D341Med (cell line): ENCODE measurements around the gene ARHGAP33.
A peak's percentile ranks its signal among the peaks of the same experiment; 100 is the strongest.

Experiments used
- DNase-seq: peaks from one replicate; pipeline ENCODE4 v3.0.0; 2012; ENCODE audit warnings: low spot score

The ARHGAP33 gene

DNA sequence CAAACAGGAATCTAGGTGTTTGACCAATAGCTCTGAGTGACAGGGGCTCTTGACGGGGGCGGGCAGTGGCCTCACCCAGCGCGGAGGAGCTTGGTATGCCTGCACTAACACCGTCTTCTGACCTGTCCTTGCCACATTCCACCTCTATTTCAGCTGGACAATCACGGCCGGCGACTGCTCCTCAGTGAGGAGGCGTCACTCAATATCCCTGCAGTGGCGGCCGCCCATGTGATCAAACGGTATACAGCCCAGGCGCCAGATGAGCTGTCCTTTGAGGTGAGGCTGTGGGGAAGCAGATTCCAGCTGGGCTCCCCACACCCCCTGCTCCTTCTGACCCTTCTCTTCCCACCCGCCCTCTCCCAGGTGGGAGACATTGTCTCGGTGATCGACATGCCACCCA lies 4.7 kb downstream of the ARHGAP33 start:
- DNase-seq, result no peak

DNA sequence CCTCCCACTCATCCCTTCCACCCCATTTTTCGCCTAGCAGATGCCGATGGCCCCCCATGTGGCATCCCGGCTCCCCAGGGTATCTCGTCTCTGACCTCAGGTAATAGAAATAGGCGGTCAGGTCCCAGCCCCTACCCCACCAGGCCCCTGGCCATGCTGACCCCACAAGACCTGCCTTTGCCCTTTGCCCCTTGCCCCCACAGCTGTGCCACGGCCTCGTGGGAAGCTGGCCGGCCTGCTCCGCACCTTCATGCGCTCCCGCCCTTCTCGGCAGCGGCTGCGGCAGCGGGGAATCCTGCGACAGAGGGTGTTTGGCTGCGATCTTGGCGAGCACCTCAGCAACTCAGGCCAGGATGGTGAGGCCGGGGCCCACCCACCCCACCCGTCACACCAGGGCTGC lies 5.4 kb downstream of the ARHGAP33 start:
- DNase-seq, result no peak

DNA sequence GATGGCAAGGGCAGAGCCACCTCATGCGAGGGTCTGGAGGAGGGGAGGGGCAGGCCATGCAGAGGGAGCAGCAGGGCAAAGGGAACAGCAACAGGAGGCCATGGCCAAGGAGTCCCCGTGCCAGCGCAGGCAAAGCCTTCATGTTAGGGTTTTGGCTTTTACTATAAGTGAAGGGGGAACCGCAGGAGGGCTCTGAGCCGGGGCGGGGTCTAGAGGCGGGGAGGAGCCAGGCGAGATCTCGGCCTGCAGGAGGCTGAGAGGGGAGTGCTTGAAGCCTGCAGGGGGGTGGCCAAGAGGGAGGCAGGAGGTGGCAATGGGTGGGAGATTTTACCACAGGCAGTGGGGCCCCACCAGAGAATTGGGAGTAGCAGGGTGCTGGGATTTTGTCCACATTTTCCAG lies 6.3 kb downstream of the ARHGAP33 start:
- no peak for DNase-seq

DNA sequence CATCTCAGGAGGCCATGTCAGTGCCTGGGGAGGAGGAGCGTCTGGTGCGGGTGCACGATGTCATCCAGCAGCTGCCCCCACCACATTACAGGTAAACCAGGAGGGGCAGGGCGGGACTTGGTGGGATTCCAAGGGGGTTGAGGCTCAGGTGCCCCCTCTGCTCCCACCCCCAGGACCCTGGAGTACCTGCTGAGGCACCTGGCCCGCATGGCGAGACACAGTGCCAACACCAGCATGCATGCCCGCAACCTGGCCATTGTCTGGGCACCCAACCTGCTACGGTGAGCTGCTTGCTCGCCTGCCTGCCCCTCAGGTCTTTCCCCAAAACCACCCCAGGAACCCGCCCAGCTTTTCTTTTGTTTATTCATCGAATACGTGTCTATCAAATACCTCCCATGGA lies 7.2 kb downstream of the ARHGAP33 start:
- DNase-seq, result no peak

DNA sequence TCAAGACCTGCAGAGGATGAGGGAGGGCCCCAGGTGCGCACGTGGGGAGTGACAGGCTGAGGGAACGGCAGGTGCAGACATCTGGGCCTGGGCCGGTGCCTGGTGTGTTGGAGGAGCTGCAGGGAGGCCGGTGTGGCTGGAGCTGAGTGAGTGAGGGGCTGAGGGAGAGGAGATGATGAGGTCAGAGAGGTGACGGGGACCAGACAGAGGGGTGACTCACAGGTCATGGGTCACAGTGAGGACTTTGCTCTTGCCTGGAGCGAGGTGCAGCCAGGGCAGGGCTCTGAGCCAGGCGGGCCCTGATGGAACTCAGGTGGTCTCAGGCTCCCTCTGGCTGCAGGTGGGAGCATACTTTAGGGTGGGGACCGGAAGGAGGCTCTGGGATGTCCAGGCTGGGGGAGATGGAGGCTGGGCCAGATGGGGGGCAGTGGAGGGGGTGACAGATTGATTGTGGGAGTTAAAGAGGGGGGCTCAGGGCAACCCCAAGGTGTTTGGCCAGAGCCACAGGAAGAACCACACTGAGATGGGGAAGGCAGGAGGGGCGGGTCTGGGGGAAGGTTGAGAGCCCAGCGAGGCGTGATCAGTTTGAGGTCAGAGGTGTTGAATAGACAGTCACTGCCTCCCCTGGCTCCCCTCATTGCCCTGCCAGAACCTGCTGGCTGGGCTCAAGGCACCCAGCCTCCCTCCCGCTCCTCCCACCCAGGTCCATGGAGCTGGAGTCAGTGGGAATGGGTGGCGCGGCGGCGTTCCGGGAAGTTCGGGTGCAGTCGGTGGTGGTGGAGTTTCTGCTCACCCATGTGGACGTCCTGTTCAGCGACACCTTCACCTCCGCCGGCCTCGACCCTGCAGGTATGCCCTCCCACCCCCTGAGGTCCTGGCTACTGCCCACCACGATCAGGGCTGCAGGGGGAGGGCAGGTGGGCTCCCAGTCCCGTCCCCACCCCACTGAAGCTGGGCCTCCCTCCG lies 8.4 kb downstream of the ARHGAP33 start:
- no peak for DNase-seq

DNA sequence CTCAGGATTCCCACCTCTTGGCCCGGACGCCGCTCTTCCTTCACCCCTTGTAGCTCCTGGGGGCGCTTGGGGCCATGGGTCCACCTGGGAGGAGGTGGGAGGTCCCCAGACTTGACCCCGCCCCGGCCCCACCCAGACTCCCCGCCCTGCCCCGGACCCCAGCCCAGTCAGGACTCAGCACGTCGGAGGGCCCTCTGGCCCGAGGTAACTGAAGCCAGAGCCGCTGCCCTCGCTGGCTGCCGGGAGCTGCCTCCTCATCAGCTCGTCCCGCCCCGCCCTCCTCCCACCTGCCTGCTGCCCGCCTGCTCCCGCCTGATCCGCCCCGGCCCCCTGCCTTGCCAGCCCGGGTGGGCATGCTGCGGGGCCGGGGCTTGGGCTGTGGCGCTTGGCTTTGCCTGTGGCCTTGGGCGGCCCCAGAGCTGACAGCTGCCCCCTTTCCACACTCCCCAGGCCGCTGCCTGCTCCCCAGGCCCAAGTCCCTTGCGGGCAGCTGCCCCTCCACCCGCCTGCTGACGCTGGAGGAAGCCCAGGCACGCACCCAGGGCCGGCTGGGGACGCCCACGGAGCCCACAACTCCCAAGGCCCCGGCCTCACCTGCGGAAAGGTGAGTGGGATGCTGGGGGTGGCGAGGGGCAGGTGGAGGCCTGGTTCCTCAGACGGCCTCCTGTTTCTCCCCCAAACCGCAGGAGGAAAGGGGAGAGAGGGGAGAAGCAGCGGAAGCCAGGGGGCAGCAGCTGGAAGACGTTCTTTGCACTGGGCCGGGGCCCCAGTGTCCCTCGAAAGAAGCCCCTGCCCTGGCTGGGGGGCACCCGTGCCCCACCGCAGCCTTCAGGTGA lies 9.4 kb downstream of the ARHGAP33 start:
- DNase-seq, result no peak

DNA sequence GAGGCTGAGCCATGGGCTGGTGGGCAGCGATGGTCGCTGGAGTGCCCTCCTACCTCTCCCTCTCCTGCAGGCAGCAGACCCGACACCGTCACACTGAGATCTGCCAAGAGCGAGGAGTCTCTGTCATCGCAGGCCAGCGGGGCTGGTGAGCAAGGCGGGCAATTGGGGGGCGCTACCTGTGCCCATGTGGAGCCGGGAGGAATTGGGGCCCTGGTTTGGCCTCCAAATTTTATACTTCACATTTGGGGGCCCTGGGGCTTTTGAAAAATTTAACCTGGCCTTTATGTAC lies 9.9 kb downstream of the ARHGAP33 start:
- DNase-seq, result no peak

DNA sequence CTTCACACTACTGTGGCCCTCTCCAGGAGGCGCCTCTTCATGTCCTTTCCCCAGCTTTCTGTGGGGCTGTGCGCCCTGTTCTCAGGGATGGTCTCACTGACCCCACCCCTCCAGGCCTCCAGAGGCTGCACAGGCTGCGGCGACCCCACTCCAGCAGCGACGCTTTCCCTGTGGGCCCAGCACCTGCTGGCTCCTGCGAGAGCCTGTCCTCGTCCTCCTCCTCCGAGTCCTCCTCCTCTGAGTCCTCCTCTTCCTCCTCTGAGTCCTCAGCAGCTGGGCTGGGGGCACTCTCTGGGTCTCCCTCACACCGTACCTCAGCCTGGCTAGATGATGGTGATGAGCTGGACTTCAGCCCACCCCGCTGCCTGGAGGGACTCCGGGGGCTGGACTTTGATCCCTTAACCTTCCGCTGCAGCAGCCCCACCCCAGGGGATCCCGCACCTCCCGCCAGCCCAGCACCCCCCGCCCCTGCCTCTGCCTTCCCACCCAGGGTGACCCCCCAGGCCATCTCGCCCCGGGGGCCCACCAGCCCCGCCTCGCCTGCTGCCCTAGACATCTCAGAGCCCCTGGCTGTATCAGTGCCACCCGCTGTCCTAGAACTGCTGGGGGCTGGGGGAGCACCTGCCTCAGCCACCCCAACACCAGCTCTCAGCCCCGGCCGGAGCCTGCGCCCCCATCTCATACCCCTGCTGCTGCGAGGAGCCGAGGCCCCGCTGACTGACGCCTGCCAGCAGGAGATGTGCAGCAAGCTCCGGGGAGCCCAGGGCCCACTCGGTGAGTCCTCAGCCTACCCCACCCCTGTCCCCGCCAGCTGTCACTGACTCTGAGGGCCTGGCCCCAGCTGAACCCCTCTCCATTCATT lies 11.2 kb downstream of the ARHGAP33 start:
- no peak for DNase-seq

DNA sequence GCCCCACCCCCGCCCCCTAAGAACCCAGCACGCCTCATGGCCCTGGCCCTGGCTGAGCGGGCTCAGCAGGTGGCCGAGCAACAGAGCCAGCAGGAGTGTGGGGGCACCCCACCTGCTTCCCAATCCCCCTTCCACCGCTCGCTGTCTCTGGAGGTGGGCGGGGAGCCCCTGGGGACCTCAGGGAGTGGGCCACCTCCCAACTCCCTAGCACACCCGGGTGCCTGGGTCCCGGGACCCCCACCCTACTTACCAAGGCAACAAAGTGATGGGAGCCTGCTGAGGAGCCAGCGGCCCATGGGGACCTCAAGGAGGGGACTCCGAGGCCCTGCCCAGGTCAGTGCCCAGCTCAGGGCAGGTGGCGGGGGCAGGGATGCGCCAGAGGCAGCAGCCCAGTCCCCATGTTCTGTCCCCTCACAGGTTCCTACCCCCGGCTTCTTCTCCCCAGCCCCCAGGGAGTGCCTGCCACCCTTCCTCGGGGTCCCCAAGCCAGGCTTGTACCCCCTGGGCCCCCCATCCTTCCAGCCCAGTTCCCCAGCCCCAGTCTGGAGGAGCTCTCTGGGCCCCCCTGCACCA lies 11.9 kb downstream of the ARHGAP33 start:
- DNase-seq, result no peak

DNA sequence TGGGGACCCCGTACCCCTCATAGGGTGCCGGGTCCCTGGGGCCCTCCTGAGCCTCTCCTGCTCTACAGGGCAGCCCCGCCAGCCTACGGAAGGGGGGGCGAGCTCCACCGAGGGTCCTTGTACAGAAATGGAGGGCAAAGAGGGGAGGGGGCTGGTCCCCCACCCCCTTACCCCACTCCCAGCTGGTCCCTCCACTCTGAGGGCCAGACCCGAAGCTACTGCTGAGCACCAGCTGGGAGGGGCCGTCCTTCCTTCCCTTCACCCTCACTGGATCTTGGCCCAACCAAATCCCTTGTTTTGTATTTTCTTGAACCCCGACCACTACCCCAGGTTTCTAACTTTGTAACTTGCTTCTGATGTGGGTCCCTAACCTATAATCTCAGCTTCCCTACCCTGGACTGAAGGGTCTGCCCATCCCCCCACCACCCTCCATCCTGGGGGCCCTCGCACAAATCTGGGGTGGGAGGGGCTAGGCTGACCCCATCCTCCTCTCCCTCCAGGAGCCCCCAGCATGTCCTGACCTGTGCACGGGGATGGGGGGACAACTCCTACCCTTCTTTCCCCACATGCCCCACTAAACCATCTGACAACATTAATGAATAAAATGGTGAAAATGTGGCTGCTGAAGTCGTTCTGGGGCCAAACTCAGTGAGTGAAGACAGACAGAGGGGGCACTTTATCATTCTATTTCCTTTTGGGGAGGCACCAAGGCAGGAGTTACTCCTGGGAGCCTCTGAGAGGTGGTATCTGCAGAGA lies 13.0 kb downstream of the ARHGAP33 start:
- DNase-seq, result no peak

DNA sequence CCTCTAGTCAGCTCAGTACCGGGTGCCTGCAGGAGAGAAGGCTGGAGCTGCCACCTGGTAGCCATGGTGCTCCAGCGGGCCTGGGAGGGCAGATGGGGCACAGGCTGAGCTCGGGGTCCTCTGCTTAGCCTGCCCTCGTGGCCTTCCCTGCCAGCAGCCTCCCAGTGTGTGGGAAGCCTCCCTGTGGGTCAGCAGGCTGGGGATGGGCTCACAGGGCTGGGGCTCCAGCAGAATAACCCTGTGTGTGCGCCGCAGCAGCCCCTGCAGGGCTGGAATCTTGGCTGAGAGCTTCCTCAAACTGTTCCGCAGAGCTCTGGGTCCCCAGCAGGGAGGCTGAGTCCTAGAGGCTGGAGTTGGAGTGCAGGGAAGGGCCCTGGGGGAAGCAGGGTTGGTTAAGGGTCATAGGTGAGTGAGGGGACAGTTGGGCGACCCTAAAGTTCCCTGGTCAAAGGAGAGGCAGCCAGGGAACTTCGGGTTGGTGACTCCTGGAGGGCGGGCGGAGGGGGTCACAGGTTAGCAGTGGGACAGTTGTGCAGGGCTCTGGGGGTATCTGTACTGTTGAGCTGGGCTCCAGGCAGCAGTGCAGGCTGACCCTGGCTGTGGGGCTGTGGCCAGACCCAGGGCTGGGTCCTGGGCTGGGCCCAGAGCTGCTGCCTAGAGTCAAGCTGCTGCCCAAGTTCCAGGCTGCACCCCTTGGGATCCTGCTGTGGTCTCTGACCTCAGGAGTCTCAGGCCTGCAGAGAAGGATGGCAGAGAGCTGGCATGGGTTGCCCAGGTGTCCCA lies 14.0 kb downstream of the ARHGAP33 start:
- no peak for DNase-seq

DNA sequence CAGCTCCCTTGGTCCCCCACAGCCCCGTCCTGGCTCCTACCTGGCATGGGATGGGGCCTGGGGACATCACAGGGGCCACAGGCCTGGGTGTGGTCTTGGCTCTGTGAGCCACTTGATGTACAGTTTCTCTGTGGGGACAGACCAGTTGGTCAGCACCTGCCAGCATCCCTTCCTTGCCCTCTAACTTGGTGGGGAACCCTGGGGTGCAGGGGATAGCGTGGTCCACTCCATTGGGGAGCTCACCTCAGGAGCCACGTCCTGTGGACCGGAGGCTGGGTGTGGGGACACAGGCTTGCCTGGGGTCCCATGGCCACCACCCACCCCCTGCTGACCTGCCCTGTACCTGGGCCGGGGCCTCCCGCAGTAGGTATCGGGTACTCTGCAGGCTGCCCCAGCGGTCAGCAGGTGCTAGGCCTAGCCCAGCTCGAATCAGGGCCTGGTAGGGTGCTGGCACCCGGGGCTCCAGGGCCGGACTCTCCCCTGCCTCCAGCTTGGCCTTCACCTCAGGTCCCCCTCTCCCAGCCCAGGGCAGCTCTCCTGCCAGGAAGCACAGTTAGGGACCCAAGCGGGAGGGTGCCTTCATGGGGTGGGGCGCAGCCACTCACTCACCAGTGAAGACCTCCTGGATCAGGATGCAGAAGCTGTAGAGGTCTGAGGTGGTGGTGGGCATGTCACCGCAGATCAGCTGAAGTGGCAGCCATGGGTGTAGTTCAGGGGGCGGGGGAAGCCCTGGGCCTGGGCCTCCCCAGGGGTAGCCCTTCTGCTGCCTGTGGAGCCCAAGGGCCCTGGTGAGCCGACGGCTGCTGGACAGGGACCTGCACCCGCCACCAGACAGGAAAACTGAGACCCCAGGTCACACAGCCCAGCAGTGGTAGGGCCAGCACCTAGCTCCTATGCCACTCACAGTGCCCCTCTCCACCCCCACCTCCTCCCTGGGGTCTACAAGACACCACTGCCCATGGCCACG lies 14.9 kb downstream of the ARHGAP33 start:
- no peak for DNase-seq

DNA sequence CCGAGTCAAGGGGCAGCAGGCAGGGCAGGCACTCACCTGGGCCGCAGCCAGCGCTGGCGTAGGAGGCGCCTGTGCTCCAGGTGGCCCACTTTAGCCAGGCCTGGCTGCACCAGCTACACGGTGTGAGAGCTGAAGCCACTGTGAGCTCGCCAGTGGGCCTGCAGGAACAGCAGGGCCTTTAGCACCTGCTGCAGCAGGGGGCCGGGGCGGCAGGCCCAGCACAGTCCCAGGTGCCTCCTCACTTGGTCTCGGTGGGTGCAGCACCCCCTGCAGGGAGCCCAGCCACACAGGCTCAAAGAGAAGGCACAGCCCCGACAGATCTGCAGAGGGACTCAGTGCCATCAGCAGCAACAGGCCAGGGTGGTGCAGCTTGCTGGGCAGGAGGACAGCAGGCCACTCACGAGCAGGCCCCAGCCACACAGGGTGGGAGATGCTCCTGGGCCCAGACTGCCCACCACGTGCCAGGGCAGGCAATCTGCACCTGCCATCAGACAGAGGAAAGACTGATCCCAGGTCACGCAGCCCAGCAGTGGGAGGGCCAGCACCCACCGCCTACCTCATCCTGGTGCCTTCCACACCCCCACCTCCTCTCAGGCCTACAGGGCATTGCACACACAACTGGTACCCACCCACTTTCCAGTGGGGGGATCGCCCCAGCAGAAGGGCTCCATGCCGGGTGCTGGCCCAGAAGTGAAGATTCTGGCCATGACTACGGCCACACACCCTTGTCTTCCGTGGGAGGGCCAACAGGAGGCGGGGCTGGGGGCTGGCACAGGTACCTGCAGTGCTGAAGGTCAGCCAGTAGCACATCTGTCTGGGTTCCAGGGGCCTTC lies 15.8 kb downstream of the ARHGAP33 start:
- peak; percentile 73 for DNase-seq

DNA sequence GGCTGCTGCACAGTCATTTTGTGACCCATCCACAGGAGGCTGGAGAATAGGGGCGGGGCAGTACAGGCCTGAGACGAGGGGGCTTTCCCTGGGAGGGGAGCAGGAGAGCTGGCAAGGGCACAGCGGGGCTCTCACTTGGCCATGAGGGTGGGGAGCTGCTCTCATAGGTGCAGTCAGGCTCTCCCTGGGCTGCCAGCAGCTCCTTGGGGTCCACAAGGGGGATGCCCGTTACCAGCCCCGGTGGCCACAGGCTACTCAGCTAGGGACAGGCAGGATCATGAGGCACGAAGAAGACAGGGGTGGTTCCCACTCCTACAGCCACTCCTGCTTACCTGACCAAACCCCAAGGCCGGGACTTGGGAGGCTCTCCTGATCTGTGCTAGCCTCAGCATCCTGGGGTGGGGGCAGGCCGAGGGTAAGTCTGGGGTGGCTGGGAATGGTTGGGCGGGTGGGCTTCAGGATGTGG lies 16.5 kb downstream of the ARHGAP33 start:
- no peak for DNase-seq

DNA sequence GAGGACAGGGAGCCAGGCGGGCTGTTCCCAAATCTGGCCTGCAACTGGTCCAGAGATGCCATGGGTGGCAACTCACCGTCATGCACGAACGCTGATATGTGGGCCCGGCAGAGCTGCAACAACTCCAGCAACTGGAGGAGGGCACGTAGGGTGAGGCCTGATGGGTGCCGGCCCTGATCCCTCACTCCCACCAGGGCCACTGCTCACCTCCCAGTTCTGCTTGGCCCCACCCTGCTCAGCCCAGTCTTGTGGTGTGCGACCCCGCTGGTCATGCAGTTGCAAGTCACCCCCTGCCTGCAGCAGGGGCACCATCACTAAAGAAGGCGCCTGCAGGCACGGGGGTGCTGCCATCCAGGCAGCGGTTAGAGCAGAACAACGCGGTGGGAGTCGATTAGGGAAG lies 16.9 kb downstream of the ARHGAP33 start:
- DNase-seq, result no peak

DNA sequence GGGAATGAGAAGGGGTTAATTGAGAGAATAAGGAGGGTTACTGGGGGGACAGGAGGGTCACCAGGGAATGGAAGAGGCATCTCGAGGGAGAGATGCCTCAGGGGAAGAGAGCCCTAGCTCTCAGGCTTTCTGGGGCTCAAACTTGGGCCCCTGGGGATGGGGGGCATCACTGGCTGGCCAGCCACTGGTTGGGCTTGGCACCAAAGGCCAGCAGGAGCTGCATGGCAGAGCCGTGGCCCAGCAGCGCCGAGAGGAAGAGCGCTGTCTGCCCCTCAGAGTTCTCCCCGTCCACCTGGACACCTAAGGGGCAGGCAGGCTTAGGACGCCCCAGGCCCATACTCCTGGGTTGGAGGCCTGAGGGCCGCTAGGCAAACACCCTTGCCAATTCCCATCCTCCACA lies 17.5 kb downstream of the ARHGAP33 start:
- DNase-seq, result no peak

DNA sequence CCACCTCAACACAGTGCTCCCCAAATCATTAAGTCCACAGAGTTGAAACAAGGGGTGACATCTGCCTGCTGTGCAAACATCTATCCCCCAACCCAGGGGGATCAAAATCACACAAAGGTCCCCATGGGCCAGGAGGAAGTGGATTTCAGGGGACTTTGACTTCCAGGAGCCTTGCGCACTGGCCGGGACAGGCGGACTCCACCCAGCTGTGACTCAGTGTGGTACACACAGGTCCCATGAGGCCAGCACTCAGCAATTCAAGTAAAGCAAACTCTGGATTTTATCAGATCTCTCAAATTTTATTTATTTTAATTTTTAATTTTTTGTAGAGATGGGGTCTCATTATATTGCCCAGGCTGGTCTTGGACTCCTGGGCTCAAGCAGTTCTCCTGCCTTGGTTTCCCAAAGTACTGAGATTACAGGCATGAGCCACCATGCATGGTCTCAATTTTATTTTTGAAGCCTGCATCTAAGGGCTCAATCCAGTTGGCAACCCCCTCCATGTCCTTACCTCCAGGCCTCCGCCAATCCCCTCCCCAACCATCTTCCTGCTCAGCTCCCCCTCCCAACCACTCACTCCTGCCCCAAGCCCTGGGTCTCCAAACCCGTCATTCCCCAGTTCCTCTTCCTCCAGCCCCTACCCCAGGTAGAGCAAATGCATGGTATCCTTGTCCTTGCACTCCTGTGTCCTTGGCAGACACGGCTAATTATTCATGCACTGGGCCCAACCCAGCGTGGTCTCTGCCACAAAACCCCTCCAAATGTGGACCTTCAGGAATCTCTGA lies 18.2 kb downstream of the ARHGAP33 start:
- no peak for DNase-seq
